Glutamatergic neuron (in vitro differentiated cells): ENCODE measurements around the gene PISD. TPM values are rescaled to one million over a fixed set of nuclear protein-coding genes. Genes with fewer than 3 reads are reported as not detected.

ENCODE experiments used
- DNase-seq: peaks from one replicate; pipeline ENCODE4 v3.0.0; 2022
- H3K27ac Mint-ChIP-seq: one replicate; pipeline ENCODE4 v1.8.0; 2020; ENCODE audit warnings: mild to moderate bottlenecking, mixed read lengths, inconsistent platforms; ENCODE audit not compliant: unreplicated experiment
- H3K27me3 Mint-ChIP-seq: one replicate; pipeline ENCODE4 v1.8.0; 2020; ENCODE audit warnings: mild to moderate bottlenecking, moderate library complexity, mixed read lengths, inconsistent platforms; ENCODE audit not compliant: unreplicated experiment
- H3K36me3 Mint-ChIP-seq: one replicate; pipeline ENCODE4 v1.8.0; 2020; ENCODE audit warnings: mild to moderate bottlenecking, mixed read lengths, inconsistent platforms; ENCODE audit not compliant: unreplicated experiment
- H3K4me1 Mint-ChIP-seq: one replicate; pipeline ENCODE4 v1.8.0; 2020; ENCODE audit warnings: mild to moderate bottlenecking, low read depth, mixed read lengths, inconsistent platforms; ENCODE audit not compliant: unreplicated experiment
- H3K4me3 Mint-ChIP-seq: one replicate; pipeline ENCODE4 v1.8.0; 2020; ENCODE audit warnings: mild to moderate bottlenecking, mixed read lengths, inconsistent platforms; ENCODE audit not compliant: unreplicated experiment
- H3K9me3 Mint-ChIP-seq: one replicate; pipeline ENCODE4 v1.8.0; 2020; ENCODE audit warnings: mild to moderate bottlenecking, moderate library complexity, mixed read lengths, inconsistent platforms; ENCODE audit not compliant: unreplicated experiment
- total RNA-seq: library from RNA; stranded (reverse); fragmentation: NEBNext Ultra II Directional; extraction: Animal tissue kit (Norgen Biotek cat#: 25700); gene quantifications from one replicate; pipeline ENCODE4 v1.2.1, GENCODE V29; 2021; ENCODE audit not compliant: unreplicated experiment
- TF ChIP-seq, protein P1 (sequence below): fragments of 200-600 bp; sonication (generic); IDR thresholded peaks from one replicate; pipeline ENCODE4 v1.5.0; 2021; ENCODE audit not compliant: partially characterized antibody, unreplicated experiment

PISD gene
- total RNA-seq, 1 donor from 2014 or later: 60.9 TPM

DNA sequence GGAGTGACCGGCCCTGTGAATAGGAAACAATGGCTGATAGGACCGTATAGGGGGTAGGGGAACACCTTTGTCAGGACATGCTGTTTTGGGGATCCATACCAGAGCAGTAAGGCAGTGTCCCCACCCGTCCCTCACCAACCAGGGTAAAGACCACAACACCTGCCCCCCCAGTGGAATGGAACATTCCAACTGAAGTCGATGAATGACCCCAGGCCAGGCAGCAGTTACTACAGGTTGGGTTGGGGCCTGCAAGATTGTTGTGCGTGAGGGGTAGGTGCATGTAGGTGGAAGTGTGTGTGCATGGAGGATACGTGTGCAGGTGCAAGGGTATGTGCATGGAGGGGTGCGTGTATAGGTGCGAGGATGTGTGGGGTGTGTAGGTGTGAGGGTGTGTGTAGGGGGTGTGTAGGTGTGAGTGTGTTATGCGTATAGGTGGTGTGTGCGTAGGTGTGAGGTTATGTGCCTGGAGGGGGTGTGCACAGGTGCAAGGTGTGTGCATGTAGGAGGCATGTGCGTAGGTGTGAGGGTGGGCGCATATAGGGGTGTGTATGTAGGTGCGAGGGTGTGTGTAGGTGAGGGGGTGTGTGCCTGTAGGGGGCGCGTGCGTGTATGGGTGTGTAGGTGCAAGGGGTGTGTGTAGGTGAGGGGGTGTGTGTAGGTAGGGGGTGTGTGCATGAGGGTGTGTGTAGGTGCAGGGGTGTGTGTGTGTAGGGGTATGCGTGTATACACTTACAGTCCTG, 32.9 kb downstream of the PISD start:
- no peak for DNase-seq
- TF ChIP-seq, protein P1, sequence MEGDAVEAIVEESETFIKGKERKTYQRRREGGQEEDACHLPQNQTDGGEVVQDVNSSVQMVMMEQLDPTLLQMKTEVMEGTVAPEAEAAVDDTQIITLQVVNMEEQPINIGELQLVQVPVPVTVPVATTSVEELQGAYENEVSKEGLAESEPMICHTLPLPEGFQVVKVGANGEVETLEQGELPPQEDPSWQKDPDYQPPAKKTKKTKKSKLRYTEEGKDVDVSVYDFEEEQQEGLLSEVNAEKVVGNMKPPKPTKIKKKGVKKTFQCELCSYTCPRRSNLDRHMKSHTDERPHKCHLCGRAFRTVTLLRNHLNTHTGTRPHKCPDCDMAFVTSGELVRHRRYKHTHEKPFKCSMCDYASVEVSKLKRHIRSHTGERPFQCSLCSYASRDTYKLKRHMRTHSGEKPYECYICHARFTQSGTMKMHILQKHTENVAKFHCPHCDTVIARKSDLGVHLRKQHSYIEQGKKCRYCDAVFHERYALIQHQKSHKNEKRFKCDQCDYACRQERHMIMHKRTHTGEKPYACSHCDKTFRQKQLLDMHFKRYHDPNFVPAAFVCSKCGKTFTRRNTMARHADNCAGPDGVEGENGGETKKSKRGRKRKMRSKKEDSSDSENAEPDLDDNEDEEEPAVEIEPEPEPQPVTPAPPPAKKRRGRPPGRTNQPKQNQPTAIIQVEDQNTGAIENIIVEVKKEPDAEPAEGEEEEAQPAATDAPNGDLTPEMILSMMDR: no peak
- Mint-ChIP-seq H3K27ac (no peak overlapping the region), H3K27me3 (peaks cover 16% of the 10 kb centered on the region), H3K9me3 (peaks cover 8% of the 10 kb centered on the region), H3K4me1 (peaks cover 24% of the 10 kb centered on the region), H3K36me3 (no peaks in the 10 kb centered on the region), H3K4me3 (peak overlapping the region; percentile 30)

DNA sequence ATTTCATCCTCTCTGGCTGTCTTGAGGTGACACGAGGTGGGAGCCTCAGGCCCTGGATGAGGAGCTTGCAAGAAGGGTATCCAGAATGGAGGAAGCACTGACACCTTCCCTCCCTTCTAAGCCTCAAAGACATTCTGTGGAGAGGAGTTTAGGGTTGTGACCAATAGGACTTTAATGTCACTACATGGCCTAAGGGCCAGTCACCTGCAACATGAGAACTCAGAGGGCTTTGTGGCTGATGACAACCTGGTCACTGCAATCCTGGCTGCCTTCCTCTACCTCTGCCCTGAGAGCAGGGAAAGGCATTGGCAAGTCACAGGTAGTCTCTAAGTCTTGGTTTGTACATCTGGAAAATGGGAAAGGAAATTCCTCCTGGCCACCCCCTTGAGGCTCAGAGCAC, 33.7 kb downstream of the PISD start:
- DNase-seq: no peak
- H3K4me1 Mint-ChIP-seq: peaks cover 22% of the 10 kb centered on the region
- H3K27me3 Mint-ChIP-seq: peaks cover 16% of the 10 kb centered on the region
- no peak overlapping the region for H3K27ac Mint-ChIP-seq
- TF ChIP-seq, protein P1: no peak
- H3K4me3 Mint-ChIP-seq: no peak overlapping the region
- H3K36me3 Mint-ChIP-seq: no peaks in the 10 kb centered on the region
- H3K9me3 Mint-ChIP-seq: peaks cover 8% of the 10 kb centered on the region

DNA sequence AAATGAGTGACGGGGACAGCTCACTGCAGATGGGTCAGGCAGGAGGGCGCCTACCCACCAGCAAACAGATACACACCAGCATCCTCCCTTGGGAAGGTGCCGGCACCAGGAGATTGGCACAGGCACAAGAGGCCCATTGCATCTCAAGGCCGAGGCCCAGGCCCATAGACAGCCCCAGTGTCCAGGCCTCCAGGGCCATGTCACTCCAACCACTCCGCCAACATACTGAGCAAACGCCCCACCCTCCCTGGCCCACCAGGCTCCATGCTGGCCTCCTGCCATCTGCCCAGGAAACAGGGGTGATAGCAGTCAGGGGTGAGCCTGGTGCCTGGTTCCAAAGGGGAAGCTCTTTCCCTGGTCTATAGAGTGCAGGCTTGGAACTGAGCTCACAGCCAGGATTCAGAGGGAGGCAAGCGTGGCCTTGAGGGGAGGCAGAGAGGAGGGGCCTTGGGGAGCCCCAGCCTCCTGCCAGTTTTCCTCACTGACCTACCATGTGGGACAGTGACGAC, 34.7 kb downstream of the PISD start:
- TF ChIP-seq, protein P1: no peak
- no peak for DNase-seq
- H3K4me1 Mint-ChIP-seq: peaks cover 22% of the 10 kb centered on the region
- H3K27ac Mint-ChIP-seq: peak overlapping the region; percentile 94
- peaks cover 18% of the 10 kb centered on the region for H3K27me3 Mint-ChIP-seq
- no peaks in the 10 kb centered on the region for H3K36me3 Mint-ChIP-seq
- peaks cover 8% of the 10 kb centered on the region for H3K9me3 Mint-ChIP-seq
- no peak overlapping the region for H3K4me3 Mint-ChIP-seq

DNA sequence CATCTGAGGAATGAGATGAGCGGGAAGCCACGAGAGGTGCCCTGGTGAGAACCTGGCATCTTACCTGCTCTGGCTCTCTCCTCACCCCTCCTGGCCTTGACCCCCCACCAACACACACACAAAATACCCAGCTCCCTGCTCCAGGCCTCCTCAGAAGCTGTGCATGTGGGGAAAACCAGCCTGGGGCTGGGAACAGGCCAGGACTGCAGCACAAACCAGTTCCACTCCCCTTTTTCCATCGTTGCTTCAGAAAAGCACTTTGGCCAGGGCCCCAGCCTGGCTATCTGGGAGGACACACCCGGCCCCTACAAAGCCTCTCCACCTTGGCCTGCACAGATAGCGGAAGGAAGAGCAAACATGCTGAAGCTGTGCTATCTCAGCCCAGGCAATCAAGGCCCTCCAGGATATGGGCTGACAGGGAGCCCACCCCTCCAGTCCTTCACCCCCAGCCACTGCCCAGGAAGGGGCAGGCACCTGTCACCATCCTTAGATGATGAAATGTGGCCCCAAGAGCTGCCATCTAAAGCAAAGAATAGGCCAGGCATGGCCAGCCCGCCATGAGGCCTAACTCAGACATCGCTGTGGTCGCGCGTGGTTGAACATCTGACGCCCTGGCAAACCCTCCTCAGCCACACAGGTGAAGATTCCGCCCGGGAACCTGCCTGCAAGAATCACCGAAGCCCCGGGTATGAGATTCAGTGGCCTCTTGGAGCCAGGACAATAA, 35.4 kb downstream of the PISD start:
- TF ChIP-seq, protein P1: no peak
- no peak for DNase-seq
- peak overlapping the region; percentile 25 for H3K4me3 Mint-ChIP-seq
- no peaks in the 10 kb centered on the region for H3K36me3 Mint-ChIP-seq
- H3K9me3 Mint-ChIP-seq: peaks cover 5% of the 10 kb centered on the region
- peaks cover 22% of the 10 kb centered on the region for H3K4me1 Mint-ChIP-seq
- H3K27me3 Mint-ChIP-seq: peaks cover 15% of the 10 kb centered on the region
- peak overlapping the region; percentile 94 for H3K27ac Mint-ChIP-seq
